Epithelial cell of proximal tubule (primary cell): Measurements from ENCODE around the gene GNG12. TPM values are rescaled to one million over a fixed set of nuclear protein-coding genes. Genes with fewer than 3 reads are reported as not detected.

Experiments
- DNase-seq: peaks from one replicate; pipeline ENCODE4 v3.0.0-alpha.2; 2011; ENCODE audit warnings: low read depth
- H3K4me3 ChIP-seq: 2 replicates; pipeline ENCODE4 v1.5.1; 2011; ENCODE audit warnings: low read depth, mild to moderate bottlenecking, low read length
- CTCF ChIP-seq: conservative IDR thresholded peaks from 2 replicates; pipeline ENCODE4 v1.5.1; 2012; ENCODE audit warnings: low read depth, mild to moderate bottlenecking, low read length
- total RNA-seq: library from RNA; depleted of rRNA; stranded (reverse); fragments of >200 nt; gene quantifications from 2 replicates; pipeline ENCODE4 v1.2.3, GENCODE V29; 2015

Gene GNG12
- total RNA-seq, 1 donor from 2014 or later = 67.1 TPM

GRCh38 chr1:67747671-67748546 is 85.4 kb downstream of the GNG12 start:
- H3K4me3 ChIP-seq = peak overlapping the region; percentile 40
- no peak for TF ChIP-seq CTCF
- no peak for DNase-seq

GRCh38 chr1:67745875-67746698 is 87.2 kb downstream of the GNG12 start:
- H3K4me3 ChIP-seq = no peak overlapping the region
- TF ChIP-seq CTCF = no peak
- DNase-seq = no peak

GRCh38 chr1:67743072-67743725 is 90.1 kb downstream of the GNG12 start:
- no peak overlapping the region for H3K4me3 ChIP-seq
- TF ChIP-seq CTCF = no peak
- DNase-seq = no peak

GRCh38 chr1:67741736-67742135 is 91.5 kb downstream of the GNG12 start:
- no peak for TF ChIP-seq CTCF

GRCh38 chr1:67741121-67741520 is 92.1 kb downstream of the GNG12 start:
- TF ChIP-seq CTCF = no peak
- no peak overlapping the region for H3K4me3 ChIP-seq
- no peak for DNase-seq

More at GRCh38 chr1:67741736-67742135, 91.5 kb downstream of the GNG12 start:
- DNase-seq = no peak
- H3K4me3 ChIP-seq = no peak overlapping the region

- no peak for TF ChIP-seq CTCF
- H3K4me3 ChIP-seq = no peak overlapping the region
- no peak for DNase-seq
Observed at GRCh38 chr1:67740543-67740942, 92.7 kb downstream of the GNG12 start.
